HG02970 (cell line): ENCODE data around the gene TGM5.
"Not testable (repeated sequence)": the region's sequence is repeated elsewhere in the genome, so short reads cannot be mapped to it uniquely, and the experiment has no call there.

Experiments used
- ATAC-seq: cut with Tn5 transposase; IDR thresholded peaks from one replicate; pipeline ENCODE4 v1.9.1; 2021; ENCODE audit warnings: mild to moderate bottlenecking, moderate library complexity, moderate number of reproducible peaks; ENCODE audit not compliant: unreplicated experiment, low FRiP score

The TGM5 gene

GRCh38 chr15:43250785-43251184 lies 15.9 kb downstream of the TGM5 start:
- ATAC-seq = no peak

GRCh38 chr15:43249699-43250203 lies 17.0 kb downstream of the TGM5 start:
- no peak for ATAC-seq

GRCh38 chr15:43249236-43249635 lies 17.5 kb downstream of the TGM5 start:
- ATAC-seq = no peak

GRCh38 chr15:43246261-43246774 lies 20.4 kb downstream of the TGM5 start:
- ATAC-seq = no peak

GRCh38 chr15:43244092-43244491 lies 22.6 kb downstream of the TGM5 start:
- ATAC-seq = no peak

GRCh38 chr15:43243020-43243645 lies 23.6 kb downstream of the TGM5 start:
- ATAC-seq = no peak

- no peak for ATAC-seq
Measured at GRCh38 chr15:43242616-43243015, 24.1 kb downstream of the TGM5 start.

- ATAC-seq = no peak
Measured at GRCh38 chr15:43241100-43241499, 25.6 kb downstream of the TGM5 start.

GRCh38 chr15:43239732-43240491 lies 26.8 kb downstream of the TGM5 start:
- no peak for ATAC-seq

GRCh38 chr15:43238671-43239131 lies 28.0 kb downstream of the TGM5 start:
- ATAC-seq = no peak

GRCh38 chr15:43237842-43238470 lies 28.8 kb downstream of the TGM5 start:
- ATAC-seq = no peak

GRCh38 chr15:43235536-43235935 lies 31.2 kb downstream of the TGM5 start:
- ATAC-seq = no peak

- no peak for ATAC-seq
Measured at GRCh38 chr15:43232289-43232874, 34.3 kb downstream of the TGM5 start.

GRCh38 chr15:43230640-43231115 lies 36.0 kb downstream of the TGM5 start:
- no peak for ATAC-seq

- ATAC-seq = no peak
Measured at GRCh38 chr15:43229977-43230376, 36.8 kb downstream of the TGM5 start.

GRCh38 chr15:43226436-43227305 lies 40.1 kb downstream of the TGM5 start:
- no peak for ATAC-seq

- not testable (repeated sequence) for ATAC-seq
Measured at GRCh38 chr15:43225950-43226255, 40.8 kb downstream of the TGM5 start.

- ATAC-seq = no peak
Measured at GRCh38 chr15:43225201-43225949, 41.4 kb downstream of the TGM5 start.

- ATAC-seq = no peak
Measured at GRCh38 chr15:43221422-43221821, 45.3 kb downstream of the TGM5 start.
